GM23338 (cell line): Measurements from ENCODE around the gene COL4A1. TPM values are rescaled to one million over a fixed set of nuclear protein-coding genes. Genes with fewer than 3 reads are reported as not detected.

ENCODE experiments used
- ATAC-seq: fragments of 200-7000 bp; cut with Tn5 transposase; 3 replicates; pipeline ENCODE4 v1.9.1; 2020
- DNase-seq: peaks from one replicate; pipeline ENCODE4 v3.0.0-alpha.2; 2015; ENCODE audit warnings: low spot score
- H2AFZ ChIP-seq: fragments of 200-600 bp; sonication (generic); 2 replicates; pipeline ENCODE4 v1.8.0; 2016; ENCODE audit warnings: antibody characterized with exemption, mild to moderate bottlenecking, moderate library complexity
- H3F3A ChIP-seq: fragments of 200-600 bp; sonication (generic); replicated peaks from 2 replicates; pipeline ENCODE4 v1.8.0; 2017; ENCODE audit warnings: antibody characterized with exemption, mixed run types, low read depth
- H3K27ac ChIP-seq: fragments of 200-600 bp; sonication (generic); 2 replicates; pipeline ENCODE4 v1.6.1; 2016; ENCODE audit warnings: low read depth
- H3K27me3 ChIP-seq: fragments of 200-600 bp; sonication (generic); 2 replicates; pipeline ENCODE4 v1.8.0; 2016; ENCODE audit warnings: mild to moderate bottlenecking, mixed run types, moderate library complexity; ENCODE audit not compliant: insufficient read depth
- H3K36me3 ChIP-seq: fragments of 200-600 bp; sonication (generic); 2 replicates; pipeline ENCODE4 v1.8.0; 2016; ENCODE audit warnings: mild to moderate bottlenecking; ENCODE audit not compliant: insufficient read depth
- H3K4me1 ChIP-seq: fragments of 200-600 bp; sonication (generic); 2 replicates; pipeline ENCODE4 v1.8.0; 2016; ENCODE audit warnings: mild to moderate bottlenecking, moderate library complexity; ENCODE audit not compliant: insufficient read depth
- H3K4me2 ChIP-seq: fragments of 200-600 bp; sonication (generic); 2 replicates; pipeline ENCODE4 v1.7.1; 2017; ENCODE audit warnings: mixed run types
- H3K4me3 ChIP-seq: fragments of 200-600 bp; sonication (generic); 2 replicates; pipeline ENCODE4 v1.6.1; 2016; ENCODE audit warnings: mixed run types
- H3K79me2 ChIP-seq: fragments of 200-600 bp; sonication (generic); replicated peaks from 2 replicates; pipeline ENCODE4 v1.8.0; 2017; ENCODE audit warnings: mild to moderate bottlenecking; ENCODE audit not compliant: insufficient read depth
- H3K9me2 ChIP-seq: fragments of 200-600 bp; sonication (generic); 2 replicates; pipeline ENCODE4 v1.8.0; 2017; ENCODE audit not compliant: insufficient read depth
- H4K20me1 ChIP-seq: fragments of 200-600 bp; sonication (generic); replicated peaks from 2 replicates; pipeline ENCODE4 v1.8.0; 2017; ENCODE audit warnings: mild to moderate bottlenecking; ENCODE audit not compliant: insufficient read depth
- H3K27ac Mint-ChIP-seq: 2 replicates; pipeline ENCODE4 v1.8.0; 2020; ENCODE audit warnings: inconsistent platforms, mild to moderate bottlenecking, moderate library complexity, mixed read lengths
- H3K27me3 Mint-ChIP-seq: 3 replicates; pipeline ENCODE4 v1.8.0; 2022; ENCODE audit warnings: low read depth, mild to moderate bottlenecking, moderate library complexity, mixed read lengths, inconsistent platforms; ENCODE audit not compliant: insufficient read depth, poor library complexity
- H3K36me3 Mint-ChIP-seq: 3 replicates; pipeline ENCODE4 v1.8.0; 2021; ENCODE audit warnings: low read depth, mild to moderate bottlenecking, inconsistent platforms, moderate library complexity, mixed read lengths
- H3K4me1 Mint-ChIP-seq: 3 replicates; pipeline ENCODE4 v1.8.0; 2020; ENCODE audit warnings: mild to moderate bottlenecking, inconsistent platforms, mixed read lengths
- H3K4me3 Mint-ChIP-seq: 3 replicates; pipeline ENCODE4 v1.8.0; 2021; ENCODE audit warnings: moderate library complexity, mild to moderate bottlenecking, inconsistent platforms, mixed read lengths
- H3K9me3 Mint-ChIP-seq: 3 replicates; pipeline ENCODE4 v1.8.0; 2020; ENCODE audit warnings: moderate library complexity, mild to moderate bottlenecking, inconsistent platforms, mixed read lengths
- CREB1 ChIP-seq: fragments of 250-450 bp; sonication (Bioruptor Pico); IDR thresholded peaks from 2 replicates; pipeline ENCODE4 v1.5.0; 2020; ENCODE audit warnings: low read depth, mild to moderate bottlenecking, moderate library complexity
- CTCF ChIP-seq, 2 experiments: fragments of 200-600 bp in 1 of 2; sonication (generic) in 1 of 2; conservative IDR thresholded peaks; 2 replicates each; pipeline versions ENCODE4 v1.5.1 to v1.6.1; 2016 to 2017; ENCODE audit warnings: antibody characterized with exemption in 2 of 2, low read depth in 2 of 2, mild to moderate bottlenecking in 2 of 2, moderate library complexity in 1 of 2
- EZH2 ChIP-seq: fragments of 200-600 bp; sonication (generic); IDR thresholded peaks from one replicate; pipeline ENCODE4 v1.8.0; 2017; ENCODE audit warnings: antibody characterized with exemption, mild to moderate bottlenecking, low read depth; ENCODE audit not compliant: unreplicated experiment
- NANOG ChIP-seq: IDR thresholded peaks from 2 replicates; pipeline ENCODE4 v1.6.1; 2016; ENCODE audit warnings: antibody characterized with exemption, borderline replicate concordance
- ZNF114 ChIP-seq: fragments of 250-450 bp; sonication (Bioruptor Pico); IDR thresholded peaks from 2 replicates; pipeline ENCODE4 v1.5.0; 2020; ENCODE audit warnings: mild to moderate bottlenecking, moderate library complexity
- ZNF331 ChIP-seq: fragments of 250-450 bp; sonication (Bioruptor Pico); IDR thresholded peaks from 2 replicates; pipeline ENCODE4 v1.5.0; 2020; ENCODE audit warnings: low read depth, mild to moderate bottlenecking, moderate library complexity
- ZNF462 ChIP-seq: fragments of 250-450 bp; sonication (Bioruptor Pico); IDR thresholded peaks from 2 replicates; pipeline ENCODE4 v1.5.0; 2020; ENCODE audit warnings: mild to moderate bottlenecking, moderate library complexity
- polyA plus RNA-seq: library from polyadenylated mRNA; unstranded; fragments of >200 nt; fragmentation: Nextera tagmentation; extraction: Ambion mirVana; gene quantifications from 2 replicates; pipeline ENCODE4 v1.2.1, GENCODE V29; 2016
- total RNA-seq: library from RNA; depleted of rRNA; stranded (reverse); fragments of >200 nt; shearing (Covaris generic); gene quantifications from 2 replicates; pipeline ENCODE4 v1.2.3, GENCODE V29; 2014

COL4A1 gene
- total and polyA plus RNA-seq, 2 experiments from 2014 or later, result 39.1 to 110 TPM

- no peak for TF ChIP-seq ZNF462 (CRISPR knock-in tag)
- TF ChIP-seq EZH2, result no peak
- TF ChIP-seq CTCF (conservative IDR thresholded peaks at IDR 0.05; ENCODE audit: low read depth in 2 of 2), result no peak
- no peak for TF ChIP-seq ZNF114 (CRISPR knock-in tag)
- no peak for TF ChIP-seq NANOG
- no peak for TF ChIP-seq CREB1 (CRISPR knock-in tag)
- TF ChIP-seq ZNF331 (CRISPR knock-in tag), result no peak
- no peaks in the 10 kb centered on the region for H3K79me2 ChIP-seq
- peaks cover 32% of the 10 kb centered on the region for H3K36me3 Mint-ChIP-seq
- no peaks in the 10 kb centered on the region for H3F3A ChIP-seq
- peaks cover 9% of the 10 kb centered on the region for H3K4me1 Mint-ChIP-seq
- ATAC-seq, result no peak
- no peak overlapping the region for H3K27ac ChIP-seq
- no peak overlapping the region for H3K4me3 Mint-ChIP-seq
- H4K20me1 ChIP-seq, result no peaks in the 10 kb centered on the region; the same call in 1 of the 2 replicates
- no peak for DNase-seq
- no peak overlapping the region for H3K27ac Mint-ChIP-seq
- H2AFZ ChIP-seq, result no peak overlapping the region
- H3K27me3 Mint-ChIP-seq, result peaks cover 7% of the 10 kb centered on the region
- H3K9me3 Mint-ChIP-seq, result no peaks in the 10 kb centered on the region; the same call in 2 of the 3 replicates
- no peaks in the 10 kb centered on the region for H3K4me1 ChIP-seq
- no peaks in the 10 kb centered on the region for H3K9me2 ChIP-seq
- no peak overlapping the region for H3K4me2 ChIP-seq
- no peaks in the 10 kb centered on the region; the same call in 1 of the 2 replicates for H3K36me3 ChIP-seq
- H3K4me3 ChIP-seq, result no peak overlapping the region
- H3K27me3 ChIP-seq, result no peaks in the 10 kb centered on the region
Observed at GRCh38 chr13:110183910-110184309, 123.0 kb downstream of the COL4A1 start.
